NCI-H2196 treated with DMSO at 0.1 percent for 48 hours (cell line): ENCODE results near the gene EIF3F.

Source experiments
- DNase-seq: peaks from one replicate; lab custom pipeline; 2025; ENCODE audit not compliant: unreplicated experiment; lab: John Stamatoyannopoulos, UW

EIF3F gene

GRCh38 chr11:8038811-8039529 lies 51.8 kb downstream of the EIF3F start:
- DNase-seq: no peak

- DNase-seq: no peak
Observed at GRCh38 chr11:8039530-8040260, 52.6 kb downstream of the EIF3F start.

- DNase-seq: no peak
Observed at GRCh38 chr11:8040261-8040920, 53.3 kb downstream of the EIF3F start.

- DNase-seq: no peak
Observed at GRCh38 chr11:8040921-8041285, 53.8 kb downstream of the EIF3F start.

GRCh38 chr11:8041576-8041975 lies 54.4 kb downstream of the EIF3F start:
- DNase-seq: no peak

- DNase-seq: no peak
Observed at GRCh38 chr11:8043756-8044155, 56.6 kb downstream of the EIF3F start.

GRCh38 chr11:8045839-8046238 lies 58.7 kb downstream of the EIF3F start:
- no peak for DNase-seq

- DNase-seq: no peak
Observed at GRCh38 chr11:8047382-8047781, 60.2 kb downstream of the EIF3F start.

GRCh38 chr11:8049084-8049483 lies 61.9 kb downstream of the EIF3F start:
- no peak for DNase-seq
